Sigmoid colon (tissue), 7 donors: ENCODE results near the gene LPO. TPM values are rescaled to one million over a fixed set of nuclear protein-coding genes. Genes with fewer than 3 reads are reported as not detected.

Source experiments
- DNase-seq: peaks from one replicate; pipeline ENCODE4 v3.0.0-alpha.2; 2019
- H3K27ac ChIP-seq, 4 donors: fragments of 200-600 bp; sonication (generic); one replicate each; pipeline ENCODE4 v1.5.1; 2016 to 2019; ENCODE audit warnings: mild to moderate bottlenecking in 1 of 4
- H3K27me3 ChIP-seq, 3 donors: fragments of 200-600 bp; sonication (generic); one replicate each; pipeline ENCODE4 v1.5.1; 2019; ENCODE audit warnings: mild to moderate bottlenecking in 1 of 3
- H3K36me3 ChIP-seq, 4 donors: fragments of 200-600 bp; sonication (generic); one replicate each; pipeline ENCODE4 v1.5.1; 2016 to 2019
- H3K4me1 ChIP-seq, 4 donors: fragments of 200-600 bp; sonication (generic); one replicate each; pipeline ENCODE4 v1.5.1; 2017 to 2019
- H3K4me3 ChIP-seq, 4 donors: fragments of 200-600 bp; sonication (generic); one replicate each; pipeline ENCODE4 v1.5.1; 2017 to 2019; ENCODE audit warnings: mild to moderate bottlenecking in 2 of 4, moderate library complexity in 1 of 4
- H3K9me3 ChIP-seq, 4 donors: fragments of 200-600 bp in 3 of 4; sonication (generic) in 3 of 4; one replicate each; pipeline versions ENCODE4 v1.5.1 to v1.6.1; 2013 to 2019
- EP300 ChIP-seq, 4 donors: sonication (generic); formaldehyde crosslinking; IDR thresholded peaks; one replicate each; pipeline ENCODE4 v1.6.1; 2017; ENCODE audit warnings: antibody characterized with exemption in 4 of 4
- POLR2A ChIP-seq, 2 donors: fragments of 450-650 bp; IDR thresholded peaks; one replicate each; pipeline ENCODE4 v1.6.1; 2016; ENCODE audit warnings: antibody characterized with exemption in 2 of 2, mild to moderate bottlenecking in 2 of 2, moderate library complexity in 2 of 2
- POLR2AphosphoS5 ChIP-seq, 4 donors: sonication (generic); formaldehyde crosslinking; IDR thresholded peaks; one replicate each; pipeline ENCODE4 v1.6.1; 2017; ENCODE audit warnings: antibody characterized with exemption in 4 of 4
- WGBS, 2 donors: extraction: QIAGEN DNeasy Blood & Tissue Kit; methylation state at CpG; one replicate each; pipeline ENCODE4 v1.1.7; 2013; 5-methylcytosine and 5-hydroxymethylcytosine counted together
- intact Hi-C: fragments of 100-400 bp; cut with DNase I; formaldehyde crosslinking; loops from one replicate; pipeline ENCODE4 v1.15.1; 2023
- polyA plus RNA-seq, 3 donors: library from polyadenylated mRNA; stranded (reverse); fragments of 200-250 nt; gene quantifications; one replicate each; pipeline ENCODE4 v1.2.3, GENCODE V29; 2013
- total RNA-seq, 4 donors: library from RNA; depleted of rRNA; stranded (reverse); fragments of >200 nt; gene quantifications; one replicate each; pipeline ENCODE4 v1.1.0, GENCODE V29; 2016
- TF ChIP-seq, protein P1 (sequence below), 4 experiments: fragments of 450-650 bp in 3 of 4; fragments of 200-600 bp in 1 of 4; IDR thresholded peaks; one replicate each; pipeline ENCODE4 v1.5.1; 2016 to 2019; ENCODE audit warnings: antibody characterized with exemption in 4 of 4, mild to moderate bottlenecking in 3 of 4, moderate library complexity in 2 of 4
- donor health status: healthy with polysubstance abuse.
- donor health status: Bipolar disorder and iron deficiency.
- donor health status: healthy.

LPO gene
- total and polyA plus RNA-seq, 7 donors, result not detected

DNA sequence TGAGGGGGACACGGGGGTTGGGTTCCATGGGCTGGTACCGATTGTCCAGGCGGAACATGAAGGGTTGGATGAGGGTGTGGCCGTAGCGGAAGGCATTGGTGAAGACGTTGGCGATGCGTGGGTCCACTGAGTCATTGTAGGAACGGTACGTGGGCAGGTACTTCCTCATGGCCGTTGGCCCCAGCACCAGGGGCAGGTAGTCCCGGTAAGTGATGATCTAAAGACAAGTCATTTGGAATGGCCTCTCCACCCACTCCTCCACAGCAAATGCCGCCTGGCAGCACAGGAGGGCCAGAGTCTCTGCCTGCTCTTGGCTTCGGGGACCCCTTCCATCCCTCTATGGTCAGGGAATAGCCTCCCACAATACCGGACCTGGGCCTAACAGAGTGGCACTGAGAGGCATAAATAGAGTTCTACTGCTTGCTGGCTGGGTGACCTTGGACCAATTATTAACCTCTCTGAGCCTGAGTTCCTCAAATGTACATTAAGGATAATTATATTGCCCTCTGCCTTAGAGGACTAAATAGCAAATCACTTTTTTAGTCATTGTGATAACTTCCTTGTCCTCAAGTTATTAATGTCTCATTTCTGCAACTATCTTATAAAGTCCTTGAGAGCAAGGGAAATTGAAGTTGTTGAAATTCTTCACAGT, 35.2 kb downstream of the LPO start:
- no peaks in the 10 kb centered on the region for H3K9me3 ChIP-seq
- peaks cover 0 to 1% (median 0%) of the 10 kb centered on the region in 4 donors for H3K4me1 ChIP-seq
- WGBS, 2 donors, result 70 to 82% methylated on average over 15 of the region's 15 CpGs
- intact Hi-C loops, result no loop called here
- peaks cover 0 to 6% (median 0%) of the 10 kb centered on the region in 3 donors for H3K27me3 ChIP-seq
- DNase-seq, result no peak
- H3K27ac ChIP-seq, result no peak overlapping the region
- H3K4me3 ChIP-seq, result no peak overlapping the region
- TF ChIP-seq POLR2AphosphoS5 (IDR thresholded peaks at IDR 0.05) (no peak), POLR2A (IDR thresholded peaks at IDR 0.05) (no peak), EP300 (IDR thresholded peaks at IDR 0.05) (no peak)
- TF ChIP-seq, protein P1, sequence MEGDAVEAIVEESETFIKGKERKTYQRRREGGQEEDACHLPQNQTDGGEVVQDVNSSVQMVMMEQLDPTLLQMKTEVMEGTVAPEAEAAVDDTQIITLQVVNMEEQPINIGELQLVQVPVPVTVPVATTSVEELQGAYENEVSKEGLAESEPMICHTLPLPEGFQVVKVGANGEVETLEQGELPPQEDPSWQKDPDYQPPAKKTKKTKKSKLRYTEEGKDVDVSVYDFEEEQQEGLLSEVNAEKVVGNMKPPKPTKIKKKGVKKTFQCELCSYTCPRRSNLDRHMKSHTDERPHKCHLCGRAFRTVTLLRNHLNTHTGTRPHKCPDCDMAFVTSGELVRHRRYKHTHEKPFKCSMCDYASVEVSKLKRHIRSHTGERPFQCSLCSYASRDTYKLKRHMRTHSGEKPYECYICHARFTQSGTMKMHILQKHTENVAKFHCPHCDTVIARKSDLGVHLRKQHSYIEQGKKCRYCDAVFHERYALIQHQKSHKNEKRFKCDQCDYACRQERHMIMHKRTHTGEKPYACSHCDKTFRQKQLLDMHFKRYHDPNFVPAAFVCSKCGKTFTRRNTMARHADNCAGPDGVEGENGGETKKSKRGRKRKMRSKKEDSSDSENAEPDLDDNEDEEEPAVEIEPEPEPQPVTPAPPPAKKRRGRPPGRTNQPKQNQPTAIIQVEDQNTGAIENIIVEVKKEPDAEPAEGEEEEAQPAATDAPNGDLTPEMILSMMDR (IDR thresholded peaks at IDR 0.05), result no peak
- no peaks in the 10 kb centered on the region for H3K36me3 ChIP-seq

DNA sequence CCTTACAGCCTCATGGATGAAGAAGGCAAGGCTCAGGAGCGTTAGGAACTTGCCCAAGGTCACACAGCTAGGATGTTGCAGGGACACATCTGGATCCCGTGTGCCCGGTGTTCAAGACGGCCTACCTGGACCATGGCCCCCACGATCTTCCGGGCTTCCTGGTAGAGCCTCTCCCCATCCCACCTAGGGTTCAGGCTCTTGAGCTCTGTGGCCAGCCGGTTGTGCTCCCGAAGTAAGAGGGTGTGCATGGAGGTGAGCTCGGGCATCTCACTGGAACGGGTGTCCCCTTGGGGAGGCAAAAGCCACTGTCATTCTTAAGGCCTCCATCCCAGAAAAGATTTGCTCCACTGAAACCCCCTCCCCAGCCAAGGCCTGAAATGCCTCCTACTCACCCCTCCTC, 37.0 kb downstream of the LPO start:
- intact Hi-C loops, result no loop called here
- no peak overlapping the region for H3K27ac ChIP-seq
- no peaks in the 10 kb centered on the region for H3K9me3 ChIP-seq
- 87 to 91% methylated on average over 10 of the region's 10 CpGs for WGBS, 2 donors
- H3K36me3 ChIP-seq, result no peaks in the 10 kb centered on the region
- peaks cover 0 to 10% (median 4%) of the 10 kb centered on the region in 4 donors for H3K4me1 ChIP-seq
- no peak for DNase-seq
- H3K27me3 ChIP-seq, result peaks cover 0 to 22% (median 5%) of the 10 kb centered on the region in 3 donors
- TF ChIP-seq POLR2A (IDR thresholded peaks at IDR 0.05) (no peak), EP300 (IDR thresholded peaks at IDR 0.05) (no peak), POLR2AphosphoS5 (IDR thresholded peaks at IDR 0.05) (no peak)
- TF ChIP-seq, protein P1 (IDR thresholded peaks at IDR 0.05), result no peak
- no peak overlapping the region for H3K4me3 ChIP-seq

DNA sequence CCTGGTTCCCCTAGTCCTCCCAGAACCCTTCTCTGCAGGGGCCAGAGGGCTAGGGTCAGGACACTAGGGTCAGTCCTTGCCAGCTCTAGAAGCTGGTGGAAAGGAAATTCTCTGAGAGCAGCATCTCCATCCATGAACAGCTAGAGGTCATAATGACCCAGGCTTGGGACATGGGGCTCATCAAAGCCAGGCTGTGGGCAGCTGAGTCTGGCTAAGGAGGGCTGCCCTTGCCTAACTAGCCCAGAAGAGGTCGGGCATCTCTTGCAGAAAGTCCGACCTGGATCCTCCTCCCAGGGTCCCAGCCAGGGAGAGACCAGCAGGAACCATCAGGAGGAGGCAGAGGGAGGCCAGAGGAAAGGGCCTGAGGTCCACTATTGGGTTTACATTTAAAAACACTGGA, 38.0 kb downstream of the LPO start:
- peaks cover 0 to 10% (median 4%) of the 10 kb centered on the region in 4 donors for H3K4me1 ChIP-seq
- no peaks in the 10 kb centered on the region for H3K9me3 ChIP-seq
- no peaks in the 10 kb centered on the region for H3K36me3 ChIP-seq
- TF ChIP-seq POLR2AphosphoS5 (IDR thresholded peaks at IDR 0.05) (no peak), POLR2A (IDR thresholded peaks at IDR 0.05) (no peak), EP300 (IDR thresholded peaks at IDR 0.05) (no peak)
- TF ChIP-seq, protein P1 (IDR thresholded peaks at IDR 0.05), result no peak
- H3K4me3 ChIP-seq, result no peak overlapping the region
- DNase-seq, result no peak
- intact Hi-C loops, result no loop called here
- no peak overlapping the region for H3K27ac ChIP-seq
- H3K27me3 ChIP-seq, result peaks cover 0 to 28% (median 5%) of the 10 kb centered on the region in 3 donors
- WGBS, 2 donors, result 52 to 55% methylated on average over 2 of the region's 2 CpGs

DNA sequence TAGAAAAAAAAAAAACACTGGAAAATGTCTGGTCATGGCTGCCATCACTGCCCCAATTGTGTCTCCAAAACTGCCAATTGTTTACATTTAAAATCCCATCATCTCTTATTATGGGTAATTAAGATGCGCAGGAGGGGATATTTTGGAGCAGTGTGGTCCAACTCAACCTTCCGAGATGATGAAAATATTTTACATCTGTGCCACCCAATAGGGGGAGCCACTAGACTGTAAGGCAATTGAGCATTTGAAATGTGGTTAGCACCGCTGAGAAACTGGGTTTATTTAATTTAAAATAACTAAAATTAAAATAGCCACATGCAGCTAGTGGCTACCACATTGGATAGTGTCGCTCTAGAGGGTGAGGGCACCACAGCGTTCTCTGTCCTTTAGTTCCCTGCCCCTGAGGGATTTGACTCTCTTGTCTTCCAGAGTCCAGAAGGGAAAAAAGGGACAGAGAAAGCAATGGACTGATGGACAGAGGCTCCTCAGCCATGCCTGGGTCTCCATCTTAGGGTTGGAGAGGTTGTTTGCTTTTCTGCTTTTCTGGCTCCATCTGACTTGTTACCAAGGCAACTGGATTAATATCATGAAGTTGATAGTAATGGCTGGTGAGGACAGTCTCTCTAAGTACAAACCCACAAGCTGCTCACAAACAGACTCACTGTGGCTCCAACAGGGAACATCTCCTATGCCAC, 38.9 kb downstream of the LPO start:
- Histone ChIP-seq H3K36me3 (no peaks in the 10 kb centered on the region), H3K9me3 (no peaks in the 10 kb centered on the region), H3K27ac (no peak overlapping the region), H3K4me3 (no peak overlapping the region), H3K4me1 (peaks cover 0 to 10% (median 4%) of the 10 kb centered on the region in 4 donors), H3K27me3 (peaks cover 0 to 28% (median 5%) of the 10 kb centered on the region in 3 donors)
- TF ChIP-seq POLR2A (IDR thresholded peaks at IDR 0.05), result no peak
- TF ChIP-seq EP300 (IDR thresholded peaks at IDR 0.05), result no peak
- no peak for TF ChIP-seq POLR2AphosphoS5 (IDR thresholded peaks at IDR 0.05)
- TF ChIP-seq, protein P1 (IDR thresholded peaks at IDR 0.05), result no peak
- WGBS, 2 donors, result 56 to 63% methylated on average over 5 of the region's 5 CpGs
- DNase-seq, result no peak
- intact Hi-C loops, result no loop called here
